NB4 (cell line): Measurements from ENCODE around the gene THBS3.

ENCODE experiments used
- CTCF ChIP-seq: IDR thresholded peaks from one replicate; pipeline ENCODE4 v1.5.1; 2012; ENCODE audit warnings: low read depth, low read length
- POLR2A ChIP-seq: IDR thresholded peaks from 2 replicates; pipeline ENCODE4 v1.6.1; 2011; ENCODE audit warnings: mild to moderate bottlenecking; ENCODE audit not compliant: insufficient read length; ENCODE audit errors: extremely low read depth

- TF ChIP-seq CTCF, result no peak
- TF ChIP-seq POLR2A, result no peak
These were observed 43.9 kb upstream of the THBS3 start for GRCh38 chr1:155251566-155251965.
